Esophagus muscularis mucosa (tissue), 4 donors: ENCODE results near the gene MGME1. TPM values are rescaled to one million over a fixed set of nuclear protein-coding genes. Genes with fewer than 3 reads are reported as not detected.
"Not testable (repeated sequence)": the region's sequence is repeated elsewhere in the genome, so short reads cannot be mapped to it uniquely, and the experiment has no call there.

Experiments used
- DNase-seq: peaks from one replicate; pipeline ENCODE4 v3.0.0-alpha.2; 2017; ENCODE audit errors: extremely low spot score
- H3K27ac ChIP-seq, 4 donors: fragments of 200-600 bp; sonication (generic); replicated peaks in 1 of 4; 1 replicate in 3 of 4; 2 replicates in 1 of 4; pipeline ENCODE4 v1.5.1; 2016 to 2019; ENCODE audit warnings: mild to moderate bottlenecking in 1 of 4
- H3K27me3 ChIP-seq, 4 donors: fragments of 200-600 bp; sonication (generic); one replicate each; pipeline versions ENCODE4 v1.5.1 to v1.6.0; 2016 to 2019
- H3K36me3 ChIP-seq, 4 donors: fragments of 200-600 bp; sonication (generic); one replicate each; pipeline ENCODE4 v1.5.1; 2016 to 2019
- H3K4me1 ChIP-seq, 4 donors: fragments of 200-600 bp; sonication (generic); one replicate each; pipeline ENCODE4 v1.5.1; 2016 to 2019
- H3K4me3 ChIP-seq, 4 donors: fragments of 200-600 bp; sonication (generic); 1 replicate in 2 of 4; 2 replicates in 2 of 4; pipeline ENCODE4 v1.5.1; 2016 to 2019; ENCODE audit warnings: mild to moderate bottlenecking in 4 of 4, moderate library complexity in 1 of 4
- H3K9me3 ChIP-seq, 4 donors: fragments of 200-600 bp; sonication (generic); 1 replicate in 3 of 4; 2 replicates in 1 of 4; pipeline ENCODE4 v1.5.1; 2016 to 2019
- CTCF ChIP-seq, 3 experiments: fragments of 200-600 bp in 2 of 3; fragments of 450-650 bp in 1 of 3; sonication (generic) in 2 of 3; IDR thresholded peaks; one replicate each; pipeline ENCODE4 v1.5.1; 2017 to 2019; ENCODE audit warnings: antibody characterized with exemption in 3 of 3, mild to moderate bottlenecking in 2 of 3, moderate library complexity in 1 of 3
- EP300 ChIP-seq: sonication (generic); formaldehyde crosslinking; IDR thresholded peaks from one replicate; pipeline ENCODE4 v1.6.1; 2017; ENCODE audit warnings: antibody characterized with exemption
- POLR2A ChIP-seq: fragments of 450-650 bp; IDR thresholded peaks from one replicate; pipeline ENCODE4 v1.6.1; 2017; ENCODE audit warnings: antibody characterized with exemption, moderate library complexity, mild to moderate bottlenecking, low read depth
- POLR2AphosphoS5 ChIP-seq, 2 donors: sonication (generic); formaldehyde crosslinking; IDR thresholded peaks; one replicate each; pipeline ENCODE4 v1.6.1; 2017; ENCODE audit warnings: antibody characterized with exemption in 2 of 2
- WGBS: methylation state at CpG from one replicate; pipeline ENCODE4 v1.1.5; 2018; 5-methylcytosine and 5-hydroxymethylcytosine counted together
- intact Hi-C: fragments of 100-400 bp; cut with DNase I; formaldehyde crosslinking; loops from one replicate; pipeline ENCODE4 v1.15.1; 2023
- total RNA-seq, 4 donors: library from RNA; depleted of rRNA; stranded (reverse); fragments of >200 nt; gene quantifications; one replicate each; pipeline versions ENCODE4 v1.1.0 to v1.2.1, GENCODE V29; 2016

Gene MGME1
- total RNA-seq, 4 donors from 2014 or later, result 5.2 to 6.5 (median 6.0) TPM

GRCh38 chr20:18018100-18018499 is 49.3 kb downstream of the MGME1 start:
- Histone ChIP-seq H3K9me3 (no peaks in the 10 kb centered on the region), H3K27me3 (no peaks in the 10 kb centered on the region), H3K4me1 (no peaks in the 10 kb centered on the region), H3K36me3 (no peaks in the 10 kb centered on the region), H3K4me3 (no peak overlapping the region), H3K27ac (no peak overlapping the region)
- TF ChIP-seq CTCF (IDR thresholded peaks at IDR 0.05) (no peak), POLR2AphosphoS5 (IDR thresholded peaks at IDR 0.05) (no peak), POLR2A (no peak), EP300 (no peak)
- intact Hi-C loops, result no loop called here
- DNase-seq, result no peak
- 86% methylated on average over 10 of the region's 10 CpGs for WGBS

- Histone ChIP-seq H3K36me3 (no peaks in the 10 kb centered on the region), H3K27me3 (no peaks in the 10 kb centered on the region), H3K27ac (no peak overlapping the region), H3K4me3 (no peak overlapping the region), H3K9me3 (no peaks in the 10 kb centered on the region), H3K4me1 (no peaks in the 10 kb centered on the region)
- TF ChIP-seq POLR2A (no peak), EP300 (no peak), CTCF (IDR thresholded peaks at IDR 0.05) (peak in 2 of 3 experiments; percentile 15 to 41), POLR2AphosphoS5 (IDR thresholded peaks at IDR 0.05) (no peak)
- no peak for DNase-seq
- intact Hi-C loops, result no loop called here
- 0% methylated on average over 1 of the region's 1 CpG for WGBS
Measured at GRCh38 chr20:18019068-18019467, 50.2 kb downstream of the MGME1 start.

- TF ChIP-seq POLR2A, result no peak
- TF ChIP-seq EP300, result no peak
- no peak for TF ChIP-seq POLR2AphosphoS5 (IDR thresholded peaks at IDR 0.05)
- TF ChIP-seq CTCF (IDR thresholded peaks at IDR 0.05), result no peak
- H3K4me1 ChIP-seq, result no peaks in the 10 kb centered on the region
- H3K36me3 ChIP-seq, result no peaks in the 10 kb centered on the region
- 86% methylated on average over 7 of the region's 7 CpGs for WGBS
- intact Hi-C loops, result no loop called here
- H3K9me3 ChIP-seq, result no peaks in the 10 kb centered on the region
- no peak overlapping the region for H3K4me3 ChIP-seq
- no peak overlapping the region for H3K27ac ChIP-seq
- no peak for DNase-seq
- H3K27me3 ChIP-seq, result no peaks in the 10 kb centered on the region
Measured at GRCh38 chr20:18020931-18021330, 52.1 kb downstream of the MGME1 start.

GRCh38 chr20:18024606-18025127 is 55.8 kb downstream of the MGME1 start:
- Histone ChIP-seq H3K27ac (no peak overlapping the region), H3K9me3 (no peaks in the 10 kb centered on the region), H3K27me3 (no peaks in the 10 kb centered on the region), H3K4me1 (no peaks in the 10 kb centered on the region), H3K36me3 (no peaks in the 10 kb centered on the region), H3K4me3 (no peak overlapping the region)
- DNase-seq, result no peak
- intact Hi-C loops, result no loop called here
- TF ChIP-seq POLR2A (no peak), CTCF (IDR thresholded peaks at IDR 0.05) (no peak), POLR2AphosphoS5 (IDR thresholded peaks at IDR 0.05) (no peak), EP300 (no peak)
- WGBS, result 84% methylated on average over 15 of the region's 15 CpGs

GRCh38 chr20:18027011-18027410 is 58.2 kb downstream of the MGME1 start:
- intact Hi-C loops, H3K4me3 ChIP-seq, DNase-seq, H3K27ac ChIP-seq, H3K27me3 ChIP-seq, H3K36me3 ChIP-seq, H3K9me3 ChIP-seq, H3K4me1 ChIP-seq: not testable (repeated sequence)
- WGBS, result 90% methylated on average over 7 of the region's 7 CpGs
